ENCODE results near the gene USP5. TPM values are rescaled to one million over a fixed set of nuclear protein-coding genes. Genes with fewer than 3 reads are reported as not detected.
A peak's percentile ranks its signal among the peaks of the same experiment; 100 is the strongest.

The USP5 gene
- total RNA-seq, 2 donors from 2014 or later, result 120 to 257 TPM

DNA sequence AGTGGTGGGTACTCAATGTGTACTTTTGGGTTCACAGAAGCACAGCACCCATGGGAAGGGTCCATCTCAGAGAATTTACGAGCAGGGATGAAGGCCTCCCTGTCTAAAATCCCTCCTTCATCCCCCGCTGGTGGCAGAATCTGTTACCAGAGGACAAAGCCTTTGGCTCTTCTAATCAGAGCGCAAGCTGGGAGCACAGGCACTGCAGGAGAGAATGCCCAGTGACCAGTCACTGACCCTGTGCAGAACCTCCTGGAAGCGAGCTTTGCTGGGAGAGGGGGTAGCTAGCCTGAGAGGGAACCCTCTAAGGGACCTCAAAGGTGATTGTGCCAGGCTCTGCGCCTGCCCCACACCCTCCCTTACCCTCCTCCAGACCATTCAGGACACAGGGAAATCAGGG, 31.8 kb upstream of the USP5 start:
- H3K4me1 ChIP-seq (ENCODE audit: control insufficient read depth, insufficient read depth, low read length), result peaks cover 7% of the 10 kb centered on the region
- H3K27ac ChIP-seq (ENCODE audit: low read depth, low read length), result peak overlapping the region; percentile 78
- Mint-ChIP-seq H3K27ac (no peak overlapping the region), H3K4me3 (peak overlapping the region; percentile 69), H3K36me3 (ENCODE audit: low read depth) (no peaks in the 10 kb centered on the region), H3K4me1 (peaks cover 54% of the 10 kb centered on the region), H3K9me3 (no peaks in the 10 kb centered on the region), H3K27me3 (ENCODE audit: insufficient read depth) (peaks cover 80% of the 10 kb centered on the region)
- peak; percentile 58 for DNase-seq
- no peaks in the 10 kb centered on the region for H3K9me3 ChIP-seq (ENCODE audit: control insufficient read depth, low read length)
- peaks cover 28% of the 10 kb centered on the region for H3K27me3 ChIP-seq (ENCODE audit: control insufficient read depth, insufficient read depth, low read length, poor library complexity, severe bottlenecking)
- WGBS, 2 experiments (ENCODE audit: insufficient coverage in 1 of 2, insufficient read length in 1 of 2), result 64 to 71% methylated on average over 5 of the region's 5 CpGs
- H3K36me3 ChIP-seq (ENCODE audit: control insufficient read depth, insufficient read depth, low read length), result no peaks in the 10 kb centered on the region
- TF ChIP-seq, protein P1, sequence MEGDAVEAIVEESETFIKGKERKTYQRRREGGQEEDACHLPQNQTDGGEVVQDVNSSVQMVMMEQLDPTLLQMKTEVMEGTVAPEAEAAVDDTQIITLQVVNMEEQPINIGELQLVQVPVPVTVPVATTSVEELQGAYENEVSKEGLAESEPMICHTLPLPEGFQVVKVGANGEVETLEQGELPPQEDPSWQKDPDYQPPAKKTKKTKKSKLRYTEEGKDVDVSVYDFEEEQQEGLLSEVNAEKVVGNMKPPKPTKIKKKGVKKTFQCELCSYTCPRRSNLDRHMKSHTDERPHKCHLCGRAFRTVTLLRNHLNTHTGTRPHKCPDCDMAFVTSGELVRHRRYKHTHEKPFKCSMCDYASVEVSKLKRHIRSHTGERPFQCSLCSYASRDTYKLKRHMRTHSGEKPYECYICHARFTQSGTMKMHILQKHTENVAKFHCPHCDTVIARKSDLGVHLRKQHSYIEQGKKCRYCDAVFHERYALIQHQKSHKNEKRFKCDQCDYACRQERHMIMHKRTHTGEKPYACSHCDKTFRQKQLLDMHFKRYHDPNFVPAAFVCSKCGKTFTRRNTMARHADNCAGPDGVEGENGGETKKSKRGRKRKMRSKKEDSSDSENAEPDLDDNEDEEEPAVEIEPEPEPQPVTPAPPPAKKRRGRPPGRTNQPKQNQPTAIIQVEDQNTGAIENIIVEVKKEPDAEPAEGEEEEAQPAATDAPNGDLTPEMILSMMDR (conservative IDR thresholded peaks at IDR 0.05), result no peak
- H3K9ac ChIP-seq (ENCODE audit: extremely low read depth, low read length, poor library complexity, severe bottlenecking), result no peak overlapping the region
- no peak overlapping the region for H3K4me3 ChIP-seq (ENCODE audit: low read length)

DNA sequence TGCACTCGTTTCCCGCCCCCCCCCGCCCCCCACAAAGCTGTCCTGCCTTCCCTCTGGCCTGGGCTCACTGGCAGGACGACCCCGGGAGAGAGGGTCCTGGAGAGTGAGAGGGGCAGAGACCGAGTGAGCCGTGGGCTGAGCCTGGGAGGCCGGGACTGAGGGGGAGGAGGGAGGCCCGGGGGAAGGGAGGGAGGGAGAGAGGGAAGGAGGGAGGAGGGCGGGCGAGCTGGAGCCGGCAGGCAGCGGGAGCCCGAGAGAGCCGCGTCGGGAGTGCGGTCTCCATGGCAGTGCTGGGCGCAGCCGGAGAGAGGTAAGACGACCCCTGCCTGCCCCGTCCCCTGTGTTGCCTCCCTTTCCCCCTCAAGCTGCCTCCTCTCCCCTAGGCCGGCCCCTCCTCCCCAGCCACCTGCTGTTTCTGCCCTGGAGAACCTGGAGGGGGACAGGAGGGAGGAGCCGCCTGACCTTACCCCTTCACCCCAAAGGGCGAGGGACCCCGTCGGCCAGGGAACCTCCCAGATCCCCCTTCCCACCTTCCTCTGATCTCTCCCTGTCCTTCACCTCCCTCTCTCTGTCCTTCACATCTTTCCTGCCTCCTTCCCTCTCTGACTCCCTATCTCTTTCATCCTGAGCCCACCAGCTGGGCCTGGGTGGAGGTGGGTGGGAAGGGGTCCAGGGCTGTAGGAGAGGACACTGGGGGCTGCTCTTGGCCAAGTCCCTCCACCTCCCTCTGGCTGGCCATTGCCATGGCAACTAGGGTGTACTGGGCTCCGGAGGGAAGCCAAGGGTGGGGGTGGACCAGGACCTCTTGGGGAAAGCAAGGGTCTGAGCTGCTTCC, 30.1 kb upstream of the USP5 start, which contains the start of gene GPR162:
TSS of gene GPR162 (plus strand) at position 231 of the 835 bp plus-strand sequence. CDS start 2,078 bp downstream, outside the sequence.
- H3K27ac ChIP-seq (ENCODE audit: low read depth, low read length), result peak within 1 kb of the TSS; percentile 78
- no peaks in the 10 kb centered on the region for H3K9me3 ChIP-seq (ENCODE audit: control insufficient read depth, low read length)
- H3K4me1 Mint-ChIP-seq, result peaks cover 55% of the 10 kb centered on the region
- H3K27ac Mint-ChIP-seq, result peak within 1 kb of the TSS; percentile 62
- H3K4me3 Mint-ChIP-seq, result peak within 1 kb of the TSS; percentile 69
- DNase-seq, result peak; percentile 95
- no peaks in the 10 kb centered on the region for H3K36me3 Mint-ChIP-seq (ENCODE audit: low read depth)
- peaks cover 84% of the 10 kb centered on the region for H3K27me3 Mint-ChIP-seq (ENCODE audit: insufficient read depth)
- peaks cover 19% of the 10 kb centered on the region for H3K27me3 ChIP-seq (ENCODE audit: control insufficient read depth, insufficient read depth, low read length, poor library complexity, severe bottlenecking)
- peak within 1 kb of the TSS; percentile 72 for H3K4me3 ChIP-seq (ENCODE audit: low read length)
- WGBS, 2 experiments (ENCODE audit: insufficient coverage in 1 of 2, insufficient read length in 1 of 2), result 0 to 2% methylated on average over 10 to 21 of the region's 28 CpGs
- H3K9ac ChIP-seq (ENCODE audit: extremely low read depth, low read length, poor library complexity, severe bottlenecking), result no peak within 1 kb of the TSS
- TF ChIP-seq, protein P1 (conservative IDR thresholded peaks at IDR 0.05), result no peak
- peaks cover 7% of the 10 kb centered on the region for H3K4me1 ChIP-seq (ENCODE audit: control insufficient read depth, insufficient read depth, low read length)
- no peaks in the 10 kb centered on the region for H3K36me3 ChIP-seq (ENCODE audit: control insufficient read depth, insufficient read depth, low read length)
- H3K9me3 Mint-ChIP-seq, result no peaks in the 10 kb centered on the region

DNA sequence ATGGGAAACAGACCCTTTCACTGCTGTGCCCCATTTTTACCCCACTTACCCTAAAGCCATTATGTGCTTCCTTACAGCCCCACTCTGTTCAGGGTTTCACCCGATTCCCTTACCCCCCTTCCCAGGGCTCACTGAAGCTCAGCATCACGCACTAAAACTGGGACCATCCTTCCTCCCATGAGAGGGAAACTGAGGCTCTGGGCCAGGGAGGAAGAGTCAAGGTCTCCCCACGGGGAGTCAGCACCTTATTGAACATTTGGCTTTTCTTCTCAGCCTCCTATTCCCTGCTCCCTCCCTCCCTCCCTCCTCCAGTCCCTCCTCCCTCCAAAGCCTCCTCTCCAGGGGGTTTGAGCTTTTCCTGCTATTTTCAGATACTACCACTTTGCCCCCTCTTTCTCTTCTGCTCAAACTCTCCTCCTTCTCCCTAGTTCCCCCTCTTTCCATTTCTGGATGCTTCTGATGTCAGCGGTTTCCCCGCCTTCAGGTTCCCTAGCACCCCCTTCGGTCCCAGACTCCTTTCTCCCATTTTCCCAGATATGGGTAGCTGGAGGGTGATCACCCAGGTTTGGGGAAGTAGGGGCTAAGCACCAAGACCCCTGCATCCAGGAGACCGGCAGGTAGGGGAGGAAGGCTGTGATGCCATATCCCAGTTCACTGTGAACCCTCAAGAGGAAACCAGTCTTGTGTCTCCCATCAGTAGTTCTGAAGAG, 29.4 kb upstream of the USP5 start:
- WGBS, 2 experiments (ENCODE audit: insufficient coverage in 1 of 2, insufficient read length in 1 of 2), result 24 to 70% methylated on average over 3 to 7 of the region's 7 CpGs
- Histone ChIP-seq H3K9me3 (ENCODE audit: control insufficient read depth, low read length) (no peaks in the 10 kb centered on the region), H3K4me3 (ENCODE audit: low read length) (peak overlapping the region; percentile 72), H3K27ac (ENCODE audit: low read depth, low read length) (peak overlapping the region; percentile 74), H3K36me3 (ENCODE audit: control insufficient read depth, insufficient read depth, low read length) (no peaks in the 10 kb centered on the region), H3K4me1 (ENCODE audit: control insufficient read depth, insufficient read depth, low read length) (peaks cover 9% of the 10 kb centered on the region), H3K27me3 (ENCODE audit: control insufficient read depth, insufficient read depth, low read length, poor library complexity, severe bottlenecking) (peaks cover 19% of the 10 kb centered on the region), H3K9ac (ENCODE audit: extremely low read depth, low read length, poor library complexity, severe bottlenecking) (no peak overlapping the region)
- H3K9me3 Mint-ChIP-seq, result no peaks in the 10 kb centered on the region
- TF ChIP-seq, protein P1 (conservative IDR thresholded peaks at IDR 0.05), result no peak
- H3K4me3 Mint-ChIP-seq, result peak overlapping the region; percentile 69
- H3K27me3 Mint-ChIP-seq (ENCODE audit: insufficient read depth), result peaks cover 92% of the 10 kb centered on the region
- peaks cover 57% of the 10 kb centered on the region for H3K4me1 Mint-ChIP-seq
- no peak overlapping the region for H3K27ac Mint-ChIP-seq
- no peak for DNase-seq
- H3K36me3 Mint-ChIP-seq (ENCODE audit: low read depth), result no peaks in the 10 kb centered on the region
